GM12873 (cell line): ENCODE data around the gene USP12.

ENCODE experiments used
- TF ChIP-seq, protein P1 (sequence below): IDR thresholded peaks from 2 replicates; pipeline ENCODE4 v1.5.1; 2012; ENCODE audit warnings: low read depth, mild to moderate bottlenecking, moderate library complexity, low read length, control low read depth; ENCODE audit not compliant: insufficient read depth; ENCODE audit errors: missing control alignments

USP12 gene

DNA sequence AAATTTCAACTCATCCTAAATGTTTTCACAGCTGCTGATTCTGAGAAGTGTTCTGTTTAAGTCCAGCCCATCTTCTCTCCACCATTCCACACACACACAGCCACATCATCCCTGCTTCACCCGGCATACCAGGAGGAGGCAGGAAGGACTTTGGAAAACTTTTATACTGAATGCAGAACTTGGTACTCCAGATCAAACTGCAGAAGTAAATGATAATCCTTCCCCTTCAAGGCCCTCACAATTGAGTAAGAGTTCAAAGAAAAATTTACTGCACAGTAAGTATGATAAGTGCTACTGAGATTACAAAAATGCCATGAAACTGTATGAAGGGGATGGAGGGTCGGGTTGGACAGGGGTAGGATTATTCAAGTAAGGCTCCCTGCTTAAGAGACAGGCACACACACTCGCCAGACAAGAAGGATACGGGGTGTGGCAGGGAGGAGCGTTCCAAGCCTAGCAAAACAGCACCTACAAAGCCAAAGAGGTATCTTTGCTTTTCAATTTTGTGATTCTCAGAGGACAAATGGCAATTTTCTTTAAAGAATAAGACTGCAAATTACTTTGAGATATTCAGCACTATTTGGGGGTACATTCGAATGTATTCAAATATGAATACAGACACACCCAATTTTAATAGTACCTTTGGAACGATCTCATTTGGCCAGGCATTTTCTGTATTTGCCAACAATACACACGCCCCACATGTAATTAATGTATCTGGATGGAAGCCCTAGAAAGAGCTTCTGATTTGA is 2.5 kb downstream of the USP12 start:
- TF ChIP-seq, protein P1, sequence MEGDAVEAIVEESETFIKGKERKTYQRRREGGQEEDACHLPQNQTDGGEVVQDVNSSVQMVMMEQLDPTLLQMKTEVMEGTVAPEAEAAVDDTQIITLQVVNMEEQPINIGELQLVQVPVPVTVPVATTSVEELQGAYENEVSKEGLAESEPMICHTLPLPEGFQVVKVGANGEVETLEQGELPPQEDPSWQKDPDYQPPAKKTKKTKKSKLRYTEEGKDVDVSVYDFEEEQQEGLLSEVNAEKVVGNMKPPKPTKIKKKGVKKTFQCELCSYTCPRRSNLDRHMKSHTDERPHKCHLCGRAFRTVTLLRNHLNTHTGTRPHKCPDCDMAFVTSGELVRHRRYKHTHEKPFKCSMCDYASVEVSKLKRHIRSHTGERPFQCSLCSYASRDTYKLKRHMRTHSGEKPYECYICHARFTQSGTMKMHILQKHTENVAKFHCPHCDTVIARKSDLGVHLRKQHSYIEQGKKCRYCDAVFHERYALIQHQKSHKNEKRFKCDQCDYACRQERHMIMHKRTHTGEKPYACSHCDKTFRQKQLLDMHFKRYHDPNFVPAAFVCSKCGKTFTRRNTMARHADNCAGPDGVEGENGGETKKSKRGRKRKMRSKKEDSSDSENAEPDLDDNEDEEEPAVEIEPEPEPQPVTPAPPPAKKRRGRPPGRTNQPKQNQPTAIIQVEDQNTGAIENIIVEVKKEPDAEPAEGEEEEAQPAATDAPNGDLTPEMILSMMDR, result no peak

DNA sequence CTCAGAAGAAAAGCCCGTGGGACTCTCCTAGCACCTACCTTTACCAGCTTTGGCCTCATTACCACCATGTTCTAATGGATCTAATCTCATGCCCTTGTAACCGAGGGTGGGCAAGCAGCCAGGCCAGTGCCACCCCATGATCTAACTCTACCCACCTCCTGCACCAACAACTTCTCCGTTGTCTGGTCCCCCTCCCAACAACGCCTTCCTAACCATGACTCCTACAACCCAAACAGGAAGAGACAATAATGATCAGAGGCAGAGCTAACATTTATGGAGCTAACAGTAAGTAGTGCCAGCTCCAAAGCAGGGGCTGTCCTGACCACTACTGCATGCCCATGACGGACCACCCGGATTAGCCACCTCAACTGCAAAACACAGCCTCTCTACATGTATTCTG is 3.5 kb downstream of the USP12 start:
- TF ChIP-seq, protein P1, result no peak

DNA sequence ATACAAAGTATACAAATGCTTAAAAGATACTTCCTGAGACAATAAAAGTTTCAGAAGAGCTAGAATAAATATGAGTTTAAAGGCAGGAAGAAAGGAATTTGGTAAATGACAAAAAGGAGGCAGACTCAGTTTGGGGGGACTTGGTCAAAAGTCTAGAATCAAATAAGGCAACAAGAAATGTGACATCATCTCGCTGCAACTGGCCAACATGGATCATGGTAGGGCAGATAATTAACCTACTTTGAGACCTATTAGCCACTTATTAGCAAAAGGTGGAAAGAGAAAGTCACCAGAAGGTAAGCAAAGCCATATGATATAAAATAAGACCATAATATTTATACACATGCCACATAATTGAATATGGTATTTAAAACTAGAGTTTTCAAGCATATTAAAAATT is 5.3 kb downstream of the USP12 start:
- TF ChIP-seq, protein P1, result no peak

DNA sequence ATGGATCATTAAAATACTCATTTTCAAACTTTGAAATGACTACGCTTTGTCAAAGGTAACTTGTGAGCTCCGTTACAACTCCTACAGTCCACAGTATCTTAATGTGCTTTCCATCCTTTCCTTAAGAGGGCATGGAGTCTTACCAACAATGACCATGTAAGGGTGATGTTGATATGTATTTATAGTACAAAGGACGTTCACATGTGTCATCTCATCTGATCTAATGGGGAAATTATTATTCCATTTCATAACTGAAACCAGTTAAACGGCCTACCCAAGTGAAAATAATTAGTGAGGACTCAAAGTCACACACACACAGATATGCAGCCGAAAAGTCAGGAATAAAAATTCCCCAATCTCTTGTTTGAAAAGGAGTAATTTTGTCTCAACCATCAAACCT is 9.6 kb downstream of the USP12 start:
- TF ChIP-seq, protein P1, result no peak

DNA sequence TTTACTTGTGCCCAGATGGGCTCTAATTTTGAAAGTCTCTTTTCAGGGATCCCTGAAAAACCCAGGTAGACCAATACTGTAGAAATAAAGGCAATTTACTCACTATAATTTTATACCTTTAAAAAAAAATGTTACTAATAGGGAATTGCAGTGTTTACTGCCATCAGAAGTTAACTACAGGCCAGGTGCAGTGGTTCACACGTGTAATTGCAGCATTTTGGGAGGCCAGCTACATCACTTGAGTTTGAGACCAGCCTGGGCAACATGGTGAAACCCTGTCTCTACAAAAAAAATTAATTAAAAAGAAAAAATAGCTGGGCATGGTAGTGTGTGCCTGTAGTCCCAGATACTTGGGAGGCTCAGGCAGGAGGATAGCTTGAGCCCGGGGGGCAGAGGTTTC is 10.2 kb downstream of the USP12 start:
- TF ChIP-seq, protein P1, result no peak

DNA sequence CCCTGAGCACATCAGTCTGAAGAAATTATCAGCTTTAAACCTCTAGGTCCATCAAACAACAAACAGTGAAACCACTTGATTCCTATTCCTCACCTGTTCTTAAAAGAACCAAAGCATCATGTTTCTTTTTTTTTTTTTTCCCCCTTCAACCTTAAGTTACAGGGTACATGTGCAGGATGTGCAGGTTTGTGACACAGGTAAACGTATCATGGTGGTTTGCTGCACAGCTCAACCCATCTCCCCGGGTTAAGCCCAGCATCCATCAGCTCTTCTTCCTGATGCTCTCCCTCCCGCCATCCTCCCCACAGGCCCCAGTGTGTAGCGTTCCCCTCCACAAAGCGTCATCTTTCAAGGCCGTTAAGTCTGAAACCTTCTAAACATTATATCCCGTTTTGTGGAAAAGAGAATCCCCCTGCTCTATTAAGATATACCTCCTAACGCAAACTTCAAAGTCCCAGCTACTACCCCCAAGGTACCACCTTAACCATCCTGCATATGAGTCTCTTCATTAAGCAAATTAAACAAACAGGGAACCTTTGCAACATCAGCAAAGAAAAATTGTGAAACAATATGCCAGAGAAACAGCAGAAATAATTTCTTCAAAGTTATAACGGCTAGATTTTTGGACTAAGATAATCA is 10.8 kb downstream of the USP12 start:
- TF ChIP-seq, protein P1, result no peak

DNA sequence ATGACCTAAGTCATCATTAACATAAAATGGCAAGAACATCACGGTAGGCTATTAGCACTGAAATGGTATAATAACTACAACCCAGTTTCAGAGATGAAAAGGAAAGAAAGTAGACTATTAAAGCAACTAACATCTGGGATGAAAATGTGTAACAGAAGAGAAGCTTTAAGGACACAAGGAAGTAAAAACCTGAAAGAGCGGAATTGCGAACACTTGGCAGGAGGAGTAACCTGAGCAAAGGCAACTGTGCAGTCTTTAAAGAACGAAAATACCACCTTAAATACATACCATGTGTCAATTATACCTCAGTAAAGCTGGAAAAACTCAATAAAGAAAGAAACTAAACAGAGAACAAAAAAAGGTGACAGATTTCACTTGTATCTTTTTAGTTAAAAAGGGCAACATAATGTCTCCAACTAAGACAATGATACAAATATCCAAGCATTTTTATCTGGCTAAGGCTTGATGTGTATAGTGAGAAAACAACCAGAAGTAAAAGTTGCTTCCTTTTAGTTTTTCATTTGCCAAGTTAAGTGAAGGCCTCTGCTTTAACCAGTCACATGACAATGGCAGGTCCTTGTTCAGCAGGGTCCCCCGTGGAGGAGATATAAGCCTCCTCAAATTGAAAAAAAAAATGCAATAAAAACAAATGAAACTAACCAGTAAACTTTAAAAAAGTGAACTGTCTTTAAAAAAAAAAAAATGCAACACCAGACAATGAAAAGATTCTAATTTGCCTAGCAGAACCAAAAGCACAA is 11.6 kb downstream of the USP12 start:
- TF ChIP-seq, protein P1, result no peak
